ENCODE results near the gene RCN1.
A peak's percentile ranks its signal among the peaks of the same experiment; 100 is the strongest.
"Not testable (repeated sequence)": the region's sequence is repeated elsewhere in the genome, so short reads cannot be mapped to it uniquely, and the experiment has no call there.

RCN1 gene

GRCh38 chr11:32118025-32118974 lies 27.4 kb downstream of the RCN1 start:
- TF ChIP-seq TAF1 (IDR thresholded peaks at IDR 0.05; ENCODE audit: low read depth, low read length) (no peak), PAX5 (IDR thresholded peaks at IDR 0.05; ENCODE audit: insufficient read depth, low read length, severe bottlenecking) (no peak), POLR2AphosphoS5 (IDR thresholded peaks at IDR 0.05; ENCODE audit: low read depth, low read length) (no peak), SPI1 (IDR thresholded peaks at IDR 0.05; ENCODE audit: low read depth, low read length) (no peak), POU2F2 (IDR thresholded peaks at IDR 0.05; ENCODE audit: low read depth, low read length) (no peak), POLR2A (IDR thresholded peaks at IDR 0.05; ENCODE audit: low read depth, low read length) (no peak)
- FAIRE-seq (no peak), DNase-seq (ENCODE audit: insufficient read length, low spot score) (no peak)

GRCh38 chr11:32119139-32119538 lies 28.3 kb downstream of the RCN1 start:
- not testable (repeated sequence) for FAIRE-seq; DNase-seq (ENCODE audit: insufficient read length, low spot score)

- TF ChIP-seq POU2F2 (IDR thresholded peaks at IDR 0.05; ENCODE audit: low read depth, low read length) = no peak
- no peak for TF ChIP-seq POLR2AphosphoS5 (IDR thresholded peaks at IDR 0.05; ENCODE audit: low read depth, low read length)
- no peak for TF ChIP-seq TAF1 (IDR thresholded peaks at IDR 0.05; ENCODE audit: low read depth, low read length)
- no peak for TF ChIP-seq POLR2A (IDR thresholded peaks at IDR 0.05; ENCODE audit: low read depth, low read length)
- no peak for TF ChIP-seq SPI1 (IDR thresholded peaks at IDR 0.05; ENCODE audit: low read depth, low read length)
- no peak for FAIRE-seq
- DNase-seq (ENCODE audit: insufficient read length, low spot score) = no peak
Observed at GRCh38 chr11:32121012-32121411, 30.1 kb downstream of the RCN1 start.

- DNase-seq (ENCODE audit: insufficient read length, low spot score) (no peak), FAIRE-seq (no peak)
Observed at GRCh38 chr11:32122200-32122599, 31.3 kb downstream of the RCN1 start.

DNA sequence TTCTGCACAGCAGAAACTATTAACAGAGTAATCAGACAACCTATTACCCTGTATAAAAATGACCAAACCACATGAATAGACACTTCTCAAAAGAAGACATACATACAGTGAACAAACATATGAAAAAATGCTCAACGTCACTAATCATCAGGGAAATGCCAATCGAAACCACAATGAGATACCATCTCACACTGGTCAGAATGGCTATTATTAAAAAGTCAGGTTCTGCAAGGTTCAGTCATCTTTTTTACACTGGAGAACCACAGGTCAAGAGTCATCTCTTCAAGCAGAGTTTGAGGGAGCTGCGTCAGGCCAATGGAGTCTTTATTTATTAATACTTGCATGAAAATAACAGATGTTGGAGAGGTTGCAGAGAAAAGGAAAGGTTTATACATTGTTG lies 40.4 kb downstream of the RCN1 start:
- FAIRE-seq (no peak), DNase-seq (ENCODE audit: insufficient read length, low spot score) (no peak)
- TF ChIP-seq TAF1 (IDR thresholded peaks at IDR 0.05; ENCODE audit: low read depth, low read length) (no peak), SPI1 (IDR thresholded peaks at IDR 0.05; ENCODE audit: low read depth, low read length) (no peak), POLR2A (IDR thresholded peaks at IDR 0.05; ENCODE audit: low read depth, low read length) (no peak)

More at GRCh38 chr11:32122200-32122599, 31.3 kb downstream of the RCN1 start:
- TF ChIP-seq SPI1 (IDR thresholded peaks at IDR 0.05; ENCODE audit: low read depth, low read length) (no peak), POLR2AphosphoS5 (IDR thresholded peaks at IDR 0.05; ENCODE audit: low read depth, low read length) (no peak), PAX5 (IDR thresholded peaks at IDR 0.05; ENCODE audit: insufficient read depth, low read length, severe bottlenecking) (no peak)

- no peak for FAIRE-seq
- TF ChIP-seq POU2F2 (IDR thresholded peaks at IDR 0.05; ENCODE audit: low read depth, low read length) = no peak
- no peak for DNase-seq (ENCODE audit: insufficient read length, low spot score)
Observed at GRCh38 chr11:32136657-32137056, 45.8 kb downstream of the RCN1 start.

DNA sequence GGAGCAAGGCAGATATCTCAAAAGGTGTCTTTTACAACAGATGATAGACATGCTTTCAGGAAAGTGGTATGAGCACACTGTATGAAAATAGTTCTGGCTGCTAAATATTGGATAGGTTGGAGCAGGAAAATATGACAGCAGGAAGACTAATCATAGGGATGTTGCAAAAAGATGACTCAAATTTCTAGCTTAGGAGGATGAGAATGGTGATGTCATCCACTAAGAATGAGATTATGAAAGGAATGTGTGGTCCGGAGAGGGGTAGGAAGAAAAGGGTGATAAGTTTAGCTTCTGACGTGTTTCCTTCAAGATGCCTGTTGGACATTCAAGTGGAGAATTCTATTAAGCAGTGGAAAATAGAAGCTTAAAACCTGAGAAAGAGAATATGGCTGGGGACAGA lies 46.4 kb downstream of the RCN1 start:
- TF ChIP-seq POLR2A (IDR thresholded peaks at IDR 0.05; ENCODE audit: low read depth, low read length) (no peak), PAX5 (IDR thresholded peaks at IDR 0.05; ENCODE audit: insufficient read depth, low read length, severe bottlenecking) (no peak), TAF1 (IDR thresholded peaks at IDR 0.05; ENCODE audit: low read depth, low read length) (no peak), POU2F2 (IDR thresholded peaks at IDR 0.05; ENCODE audit: low read depth, low read length) (no peak), POLR2AphosphoS5 (IDR thresholded peaks at IDR 0.05; ENCODE audit: low read depth, low read length) (no peak), SPI1 (IDR thresholded peaks at IDR 0.05; ENCODE audit: low read depth, low read length) (no peak)
- DNase-seq (ENCODE audit: insufficient read length, low spot score) = no peak
- FAIRE-seq = no peak

DNA sequence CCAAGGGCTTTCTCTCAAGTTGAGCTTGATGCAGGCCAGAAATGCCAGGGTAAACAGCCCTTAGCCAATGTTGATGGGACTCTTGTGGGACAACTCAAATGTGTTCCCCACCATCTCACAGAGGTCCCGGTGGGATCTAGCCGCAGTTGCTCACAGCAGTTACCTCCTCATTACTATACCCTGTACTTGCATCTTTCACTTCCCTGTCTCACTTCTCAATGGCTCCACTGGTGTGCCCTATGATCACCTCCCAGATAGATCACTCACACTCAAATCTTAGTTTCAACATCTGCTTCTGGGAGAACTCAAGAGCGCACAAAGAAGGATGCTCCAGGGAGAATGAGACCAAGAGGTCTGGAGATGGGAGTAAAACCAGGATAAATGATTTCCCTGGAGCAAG lies 47.0 kb downstream of the RCN1 start:
- TF ChIP-seq POU2F2 (IDR thresholded peaks at IDR 0.05; ENCODE audit: low read depth, low read length) = no peak
- TF ChIP-seq SPI1 (IDR thresholded peaks at IDR 0.05; ENCODE audit: low read depth, low read length) = peak; percentile 77
- DNase-seq (ENCODE audit: insufficient read length, low spot score) (no peak), FAIRE-seq (peak; percentile 41)

DNA sequence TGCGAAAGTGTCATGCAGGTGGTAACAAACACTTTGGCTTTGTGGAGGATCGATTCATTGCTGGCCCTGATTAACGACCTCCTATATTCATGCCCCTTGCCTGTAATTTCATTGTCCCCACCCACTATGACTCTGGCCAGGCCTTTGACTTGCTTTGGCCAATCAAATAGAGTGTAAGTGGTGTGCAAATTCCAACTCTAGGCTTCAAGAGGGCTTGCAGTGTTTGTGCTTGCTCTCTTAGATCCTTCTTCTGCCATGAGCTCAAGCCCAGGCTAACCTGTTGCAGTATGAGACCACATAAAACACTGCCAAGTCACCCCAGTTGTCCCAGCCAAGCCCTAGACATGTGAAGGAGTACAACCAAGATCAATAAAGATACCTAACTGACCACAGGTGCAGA lies 48.0 kb downstream of the RCN1 start:
- FAIRE-seq (no peak), DNase-seq (ENCODE audit: insufficient read length, low spot score) (no peak)
- TF ChIP-seq PAX5 (IDR thresholded peaks at IDR 0.05; ENCODE audit: insufficient read depth, low read length, severe bottlenecking) = no peak
- no peak for TF ChIP-seq POLR2AphosphoS5 (IDR thresholded peaks at IDR 0.05; ENCODE audit: low read depth, low read length)
- no peak for TF ChIP-seq SPI1 (IDR thresholded peaks at IDR 0.05; ENCODE audit: low read depth, low read length)
- TF ChIP-seq POLR2A (IDR thresholded peaks at IDR 0.05; ENCODE audit: low read depth, low read length) = no peak
- no peak for TF ChIP-seq TAF1 (IDR thresholded peaks at IDR 0.05; ENCODE audit: low read depth, low read length)
- no peak for TF ChIP-seq POU2F2 (IDR thresholded peaks at IDR 0.05; ENCODE audit: low read depth, low read length)

- TF ChIP-seq PAX5 (IDR thresholded peaks at IDR 0.05; ENCODE audit: insufficient read depth, low read length, severe bottlenecking) = no peak
- TF ChIP-seq POLR2AphosphoS5 (IDR thresholded peaks at IDR 0.05; ENCODE audit: low read depth, low read length) = no peak
- TF ChIP-seq POLR2A (IDR thresholded peaks at IDR 0.05; ENCODE audit: low read depth, low read length) = no peak
- TF ChIP-seq SPI1 (IDR thresholded peaks at IDR 0.05; ENCODE audit: low read depth, low read length) = no peak
- TF ChIP-seq TAF1 (IDR thresholded peaks at IDR 0.05; ENCODE audit: low read depth, low read length) = no peak
- no peak for TF ChIP-seq POU2F2 (IDR thresholded peaks at IDR 0.05; ENCODE audit: low read depth, low read length)
- DNase-seq (ENCODE audit: insufficient read length, low spot score) (no peak), FAIRE-seq (no peak)
Observed at GRCh38 chr11:32139896-32140520, 49.1 kb downstream of the RCN1 start.

Data from GM12891 (cell line).